Suprapubic skin (tissue), 3 donors: ENCODE data around the gene SORCS2.

Experiments used
- POLR2A ChIP-seq, 2 donors: fragments of 450-650 bp; IDR thresholded peaks; one replicate each; pipeline ENCODE4 v1.6.1; 2017; ENCODE audit warnings: antibody characterized with exemption in 2 of 2, mild to moderate bottlenecking in 2 of 2, moderate library complexity in 2 of 2
- TF ChIP-seq, protein P1 (sequence below), 2 donors: fragments of 200-600 bp in 1 of 2; fragments of 450-650 bp in 1 of 2; sonication (generic) in 1 of 2; IDR thresholded peaks; one replicate each; pipeline ENCODE4 v1.5.1; 2016 to 2019; ENCODE audit warnings: antibody characterized with exemption in 2 of 2, mild to moderate bottlenecking in 1 of 2, moderate library complexity in 1 of 2

DNA sequence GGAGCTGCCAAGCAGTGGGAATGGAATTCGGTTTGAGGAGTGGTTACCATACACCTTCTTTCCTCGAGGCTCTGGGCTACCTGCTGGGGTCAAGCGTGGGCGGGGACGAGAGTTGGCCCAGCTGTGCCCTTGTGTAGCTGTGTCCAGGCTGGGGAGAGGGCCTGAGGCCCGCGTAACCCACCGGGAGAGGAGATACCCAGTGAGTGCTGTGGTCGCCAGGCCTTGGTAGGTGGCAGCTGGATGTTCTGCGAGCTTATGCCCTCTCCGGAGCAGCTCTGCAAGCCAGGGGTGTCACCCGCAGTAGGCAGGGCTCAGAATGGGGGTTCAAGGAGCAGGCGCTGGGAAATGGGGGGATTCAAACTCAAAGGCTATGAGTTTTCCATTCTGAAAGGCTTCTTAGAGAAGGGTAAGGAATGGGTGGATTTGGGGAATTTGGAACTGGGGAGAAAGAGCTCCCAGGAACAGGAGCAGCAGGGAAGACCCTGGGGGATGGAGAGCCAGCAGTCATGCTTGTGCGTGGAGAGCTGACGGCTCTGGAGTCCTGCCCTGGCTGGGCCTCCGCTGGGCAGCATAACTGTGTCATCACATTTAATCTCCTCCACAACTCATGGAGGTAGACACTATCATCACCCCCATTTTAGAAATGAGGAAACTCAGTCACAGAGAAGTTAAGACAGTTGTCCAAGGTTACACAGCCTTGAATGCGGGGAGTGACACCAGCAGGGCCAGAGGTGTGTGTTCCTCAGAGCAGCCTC lies 117.5 kb downstream of the SORCS2 start:
- TF ChIP-seq, protein P1, sequence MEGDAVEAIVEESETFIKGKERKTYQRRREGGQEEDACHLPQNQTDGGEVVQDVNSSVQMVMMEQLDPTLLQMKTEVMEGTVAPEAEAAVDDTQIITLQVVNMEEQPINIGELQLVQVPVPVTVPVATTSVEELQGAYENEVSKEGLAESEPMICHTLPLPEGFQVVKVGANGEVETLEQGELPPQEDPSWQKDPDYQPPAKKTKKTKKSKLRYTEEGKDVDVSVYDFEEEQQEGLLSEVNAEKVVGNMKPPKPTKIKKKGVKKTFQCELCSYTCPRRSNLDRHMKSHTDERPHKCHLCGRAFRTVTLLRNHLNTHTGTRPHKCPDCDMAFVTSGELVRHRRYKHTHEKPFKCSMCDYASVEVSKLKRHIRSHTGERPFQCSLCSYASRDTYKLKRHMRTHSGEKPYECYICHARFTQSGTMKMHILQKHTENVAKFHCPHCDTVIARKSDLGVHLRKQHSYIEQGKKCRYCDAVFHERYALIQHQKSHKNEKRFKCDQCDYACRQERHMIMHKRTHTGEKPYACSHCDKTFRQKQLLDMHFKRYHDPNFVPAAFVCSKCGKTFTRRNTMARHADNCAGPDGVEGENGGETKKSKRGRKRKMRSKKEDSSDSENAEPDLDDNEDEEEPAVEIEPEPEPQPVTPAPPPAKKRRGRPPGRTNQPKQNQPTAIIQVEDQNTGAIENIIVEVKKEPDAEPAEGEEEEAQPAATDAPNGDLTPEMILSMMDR (IDR thresholded peaks at IDR 0.05) = no peak
- TF ChIP-seq POLR2A (IDR thresholded peaks at IDR 0.05) = no peak
